Measurements from ENCODE around the gene ZNF117.

DNA sequence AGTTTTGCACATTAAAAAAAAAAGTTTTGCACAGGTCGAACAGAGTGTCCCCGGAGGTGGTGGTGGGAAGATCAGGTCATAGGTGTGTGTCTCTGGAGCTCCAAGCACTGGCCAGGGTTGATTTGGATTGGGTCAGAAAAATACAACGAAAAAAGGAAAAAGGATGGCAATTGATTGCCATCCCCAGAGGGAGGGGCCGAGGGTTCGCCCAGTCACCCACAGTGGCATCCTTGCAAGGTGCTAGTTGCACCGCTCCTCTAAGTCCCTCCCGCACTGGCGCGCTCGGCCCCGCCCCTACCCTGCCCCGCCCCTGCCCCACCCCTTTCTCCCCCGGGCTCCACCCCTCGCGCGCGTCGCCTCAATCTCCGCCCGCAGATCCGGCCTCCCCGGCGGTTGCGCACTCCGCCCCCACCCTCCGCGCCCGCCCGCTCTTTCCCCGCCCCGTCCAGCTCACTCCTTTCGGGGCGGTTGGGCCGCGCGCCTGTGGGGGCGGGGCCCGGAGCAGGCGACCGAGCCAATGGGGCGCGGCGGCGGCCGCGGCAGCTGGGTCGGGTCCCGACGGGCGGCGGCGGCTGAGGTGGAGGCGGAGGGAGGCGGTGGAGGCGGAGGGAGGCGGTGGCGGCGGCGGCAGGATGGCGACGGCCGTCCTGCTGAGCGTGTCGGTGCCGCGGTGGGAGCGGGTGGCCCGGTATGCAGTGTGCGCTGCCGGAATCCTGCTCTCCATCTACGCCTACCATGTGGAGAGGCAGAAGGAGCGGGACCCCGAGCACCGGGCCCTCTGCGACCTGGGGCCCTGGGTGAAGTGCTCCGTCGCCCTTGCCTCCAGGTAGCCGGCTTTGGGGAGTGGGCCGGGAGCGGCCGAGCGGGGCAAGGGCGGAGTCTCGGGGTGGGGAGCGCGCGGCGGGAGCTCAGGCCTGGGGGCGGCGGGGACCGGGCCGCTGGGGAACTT is 47.2 kb upstream of the ZNF117 start:
- TF ChIP-seq, protein P1, sequence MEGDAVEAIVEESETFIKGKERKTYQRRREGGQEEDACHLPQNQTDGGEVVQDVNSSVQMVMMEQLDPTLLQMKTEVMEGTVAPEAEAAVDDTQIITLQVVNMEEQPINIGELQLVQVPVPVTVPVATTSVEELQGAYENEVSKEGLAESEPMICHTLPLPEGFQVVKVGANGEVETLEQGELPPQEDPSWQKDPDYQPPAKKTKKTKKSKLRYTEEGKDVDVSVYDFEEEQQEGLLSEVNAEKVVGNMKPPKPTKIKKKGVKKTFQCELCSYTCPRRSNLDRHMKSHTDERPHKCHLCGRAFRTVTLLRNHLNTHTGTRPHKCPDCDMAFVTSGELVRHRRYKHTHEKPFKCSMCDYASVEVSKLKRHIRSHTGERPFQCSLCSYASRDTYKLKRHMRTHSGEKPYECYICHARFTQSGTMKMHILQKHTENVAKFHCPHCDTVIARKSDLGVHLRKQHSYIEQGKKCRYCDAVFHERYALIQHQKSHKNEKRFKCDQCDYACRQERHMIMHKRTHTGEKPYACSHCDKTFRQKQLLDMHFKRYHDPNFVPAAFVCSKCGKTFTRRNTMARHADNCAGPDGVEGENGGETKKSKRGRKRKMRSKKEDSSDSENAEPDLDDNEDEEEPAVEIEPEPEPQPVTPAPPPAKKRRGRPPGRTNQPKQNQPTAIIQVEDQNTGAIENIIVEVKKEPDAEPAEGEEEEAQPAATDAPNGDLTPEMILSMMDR (conservative IDR thresholded peaks at IDR 0.05) = no peak; the same call in 1 of the 2 replicates
- no peak for TF ChIP-seq ZFX (IDR thresholded peaks at IDR 0.05)
